ENCODE measurements around the gene GJD4. TPM values are rescaled to one million over a fixed set of nuclear protein-coding genes. Genes with fewer than 3 reads are reported as not detected.
A peak's percentile ranks its signal among the peaks of the same experiment; 100 is the strongest.

GJD4 gene
- total and polyA plus RNA-seq, 2 of the 4 experiments (the other 2 are of a cell fraction): not detected

GRCh38 chr10:35565602-35566081 lies 39.5 kb upstream of the GJD4 start:
- Histone ChIP-seq H3K27me3 (ENCODE audit: control insufficient read depth, insufficient read depth, low read length) (no peaks in the 10 kb centered on the region), H3K18ac (ENCODE audit: low read depth, low read length) (no peak overlapping the region), H3K4me1 (ENCODE audit: control insufficient read depth, insufficient read depth, low read length) (peaks cover 7% of the 10 kb centered on the region), H3K23ac (ENCODE audit: low read depth, low read length) (no peak overlapping the region), H3K4me3 (ENCODE audit: insufficient read depth, low read depth, low read length) (no peak overlapping the region), H2AK9ac (replicated peaks; ENCODE audit: low read depth, low read length, poor library complexity) (peak overlapping the region; percentile 3), H2AFZ (replicated peaks; ENCODE audit: low read length, poor library complexity) (peak overlapping the region; percentile 34), H4K20me1 (ENCODE audit: insufficient read depth, low read length) (0 out of 2 replicates have a peak, but pooled peaks cover 6% of the 10 kb centered on the region), H4K8ac (ENCODE audit: low read depth in 2 of 2, low read length in 2 of 2) (no peak overlapping the region), H2BK15ac (ENCODE audit: low read depth, low read length) (no peak overlapping the region), H3K79me1 (ENCODE audit: low read depth in 1 of 2, low read length in 2 of 2) (peaks cover 5 to 42% of the 10 kb centered on the region in 2 experiments; a peak in 3 of 4 replicates), H3K9me3 (ENCODE audit: control insufficient read depth, insufficient read depth, low read length) (no peaks in the 10 kb centered on the region), H3K9me1 (ENCODE audit: insufficient read depth, low read length) (peaks cover 11% of the 10 kb centered on the region), H2AK5ac (ENCODE audit: low read depth, low read length) (no peak overlapping the region), H3K56ac (ENCODE audit: extremely low read depth, insufficient read depth, low read length) (no peak overlapping the region), H3K36me3 (ENCODE audit: control insufficient read depth, insufficient read depth, low read length) (peaks cover 36% of the 10 kb centered on the region), H3K27ac (ENCODE audit: insufficient read depth, low read length) (no peak overlapping the region), H3K4me2 (ENCODE audit: low read depth, low read length) (no peak overlapping the region), H3K4ac (ENCODE audit: low read depth, low read length) (no peak overlapping the region), H4K5ac (ENCODE audit: low read depth, low read length) (no peak overlapping the region), H3K14ac (replicated peaks; ENCODE audit: low read depth, low read length) (0 out of 2 replicates have a peak overlapping the region, but pooled peaks have one; percentile 32), H2BK120ac (ENCODE audit: low read depth, low read length) (no peak overlapping the region), H2BK5ac (ENCODE audit: low read depth, low read length, poor library complexity, severe bottlenecking) (no peak overlapping the region), H4K91ac (ENCODE audit: insufficient read depth, low read depth, low read length) (no peak overlapping the region), H2BK20ac (ENCODE audit: low read depth, low read length) (no peak overlapping the region), H3K9ac (ENCODE audit: low read depth, low read length) (no peak overlapping the region)
- ATAC-seq (ENCODE audit: low read depth): no peak
- no TSS peak for BruUV-seq (replicated peaks)
- WGBS, 2 experiments (ENCODE audit: extremely low coverage in 2 of 2, insufficient read length in 1 of 2): 100% methylated on average over 4 of the region's 8 CpGs; no CpG with 5 or more reads in 1 of the 2 experiments
- intact Hi-C loops (cut with micrococcal nuclease): loop anchor here (10.0 kb wide), 2 partner anchors 321 to 441 kb away; partner anchors contain the start of gene CREM
- TF ChIP-seq CEBPB (IDR thresholded peaks at IDR 0.05; ENCODE audit: low read depth, low read length) (no peak), FOS (IDR thresholded peaks at IDR 0.05; ENCODE audit: low read depth, low read length) (no peak), CHD1 (IDR thresholded peaks at IDR 0.05; ENCODE audit: low read depth, low read length) (no peak), POLR2A (IDR thresholded peaks at IDR 0.05; ENCODE audit: low read depth, low read length) (no peak), CTCF (conservative IDR thresholded peaks at IDR 0.05; ENCODE audit: low read depth, low read length) (no peak), RFX5 (IDR thresholded peaks at IDR 0.05; ENCODE audit: low read depth, low read length) (no peak), NFE2L2 (IDR thresholded peaks at IDR 0.05; ENCODE audit: low read depth, low read length) (no peak), MAFK (IDR thresholded peaks at IDR 0.05; ENCODE audit: low read depth, low read length) (no peak), ELK1 (IDR thresholded peaks at IDR 0.05; ENCODE audit: borderline replicate concordance, low read depth, low read length) (no peak), USF2 (IDR thresholded peaks at IDR 0.05; ENCODE audit: low read depth, low read length) (no peak), MXI1 (IDR thresholded peaks at IDR 0.05; ENCODE audit: borderline replicate concordance, low read depth, low read length) (no peak), BHLHE40 (IDR thresholded peaks at IDR 0.05; ENCODE audit: low read depth, low read length) (no peak), RAD21 (IDR thresholded peaks at IDR 0.05; ENCODE audit: low read length) (no peak), RCOR1 (IDR thresholded peaks at IDR 0.05; ENCODE audit: insufficient replicate concordance, low read length) (no peak), SMC3 (IDR thresholded peaks at IDR 0.05; ENCODE audit: low read depth, low read length) (no peak), MAZ (IDR thresholded peaks at IDR 0.05; ENCODE audit: borderline replicate concordance, low read depth, low read length) (no peak)
- peak; percentile 71 for DNase-seq
- ChIA-PET CTCF (no interaction called here), POLR2A (ENCODE audit: unreplicated experiment) (no interaction called here)
- in situ Hi-C loops (cut with MboI; ENCODE audit: low sequenced_read_pairs): loop anchor here (10.0 to 25.0 kb wide), 2 partner anchors 331 to 453 kb away; no protein-coding TSS in a partner anchor
- dilution Hi-C loops (cut with HindIII; ENCODE audit: low sequenced_read_pairs, unreplicated experiment): no loop called here
